HCT116 (cell line): ENCODE data around the gene KIAA0825. TPM values are rescaled to one million over a fixed set of nuclear protein-coding genes. Genes with fewer than 3 reads are reported as not detected.

Source experiments
- ATAC-seq: fragments of 200-7000 bp; cut with Tn5 transposase; 2 replicates; pipeline ENCODE4 v1.9.1; 2020; ENCODE audit warnings: mild to moderate bottlenecking, moderate library complexity
- BruUV-seq: library from RNA; stranded (reverse); fragments of 400-500 nt; replicated peaks from 2 replicates; lab custom pipeline; 2021; lab: Mats Ljungman, UMichigan
- CTCF ChIA-PET: fragments of 300-600 bp; sonication (Branson Sonifier 250); formaldehyde crosslinking; loops from one replicate; lab custom pipeline; 2021; ENCODE audit warnings: antibody characterized with exemption; lab: Charles Lee
- POLR2A ChIA-PET: fragments of 300-600, 350-600 bp; sonication (Branson Sonifier 250); formaldehyde crosslinking; loops from one replicate; lab custom pipeline; 2021; ENCODE audit warnings: antibody characterized with exemption; lab: Charles Lee
- RAD21 ChIA-PET, 2 experiments: fragments of 300-600 bp; sonication (Branson Sonifier 250); formaldehyde crosslinking; loops; one replicate each; lab custom pipeline; 2023; ENCODE audit warnings: low total read pairs in 2 of 2; ENCODE audit not compliant: uncharacterized antibody in 2 of 2, unreplicated experiment in 2 of 2, low non-redundant PET in 1 of 2; lab: Charles Lee
- DNase-seq: peaks from one replicate; pipeline ENCODE4 v3.0.0-alpha.2; 2010; ENCODE audit warnings: low read depth, low spot score
- H2AFZ ChIP-seq: fragments of 200-600 bp; shearing (Covaris generic), sonication (generic); 2 replicates; pipeline ENCODE4 v1.6.1; 2017; ENCODE audit warnings: low read depth, mixed run types, mixed read lengths, antibody characterized with exemption, low read length; ENCODE audit not compliant: poor library complexity, severe bottlenecking
- H3K27ac ChIP-seq: 2 replicates; pipeline ENCODE4 v1.5.1; 2012; ENCODE audit warnings: low read depth, low read length
- H3K27me3 ChIP-seq: fragments of 200-600 bp; sonication (generic); 2 replicates; pipeline ENCODE4 v1.6.1; 2016; ENCODE audit warnings: mixed run types, low read length, mixed read lengths; ENCODE audit not compliant: insufficient read depth
- H3K36me3 ChIP-seq, 2 experiments: fragments of 200-500 bp in 1 of 2; fragments of 200-600 bp in 1 of 2; sonication (Bioruptor generic) in 1 of 2; sonication (generic) in 1 of 2; 2 replicates each; pipeline versions ENCODE4 v1.5.1 to v1.6.1; 2014 to 2016; ENCODE audit warnings: low read length in 2 of 2, inconsistent platforms in 1 of 2, mixed read lengths in 1 of 2, mixed run types in 1 of 2; ENCODE audit not compliant: insufficient read depth in 2 of 2, control insufficient read depth in 1 of 2
- H3K4me1 ChIP-seq, 2 experiments: fragments of 200-600 bp in 1 of 2; sonication (generic) in 1 of 2; 2 replicates each; pipeline versions ENCODE4 v1.5.1 to v1.6.1; 2012 to 2017; ENCODE audit warnings: low read length in 2 of 2, inconsistent platforms in 1 of 2, mild to moderate bottlenecking in 1 of 2, mixed read lengths in 1 of 2, mixed run types in 1 of 2, moderate library complexity in 1 of 2; ENCODE audit not compliant: insufficient read depth in 2 of 2, control insufficient read depth in 1 of 2
- H3K4me2 ChIP-seq: fragments of 200-600 bp; sonication (generic); 2 replicates; pipeline ENCODE4 v1.6.1; 2017; ENCODE audit warnings: mixed run types, low read length, mixed read lengths
- H3K4me3 ChIP-seq, 2 experiments: fragments of 200-600 bp in 1 of 2; sonication (generic) in 1 of 2; replicated peaks in 1 of 2; 2 replicates each; pipeline ENCODE4 v1.5.1; 2011 to 2016; ENCODE audit warnings: low read length in 2 of 2, control low read depth in 1 of 2, low read depth in 1 of 2, mild to moderate bottlenecking in 1 of 2, mixed read lengths in 1 of 2, mixed run types in 1 of 2
- H3K79me2 ChIP-seq: fragments of 200-600 bp; sonication (generic); 2 replicates; pipeline ENCODE4 v1.6.1; 2017; ENCODE audit warnings: mild to moderate bottlenecking, mixed run types, low read length, moderate library complexity, mixed read lengths; ENCODE audit not compliant: insufficient read depth
- H3K9ac ChIP-seq: fragments of 200-600 bp; sonication (generic); 2 replicates; pipeline ENCODE4 v1.6.1; 2016; ENCODE audit warnings: low read length, mixed read lengths
- H3K9me2 ChIP-seq: fragments of 200-600 bp; sonication (generic), shearing (Covaris generic); 2 replicates; pipeline ENCODE4 v1.6.1; 2017; ENCODE audit warnings: mixed run types, mild to moderate bottlenecking, moderate library complexity; ENCODE audit not compliant: insufficient read depth
- H3K9me3 ChIP-seq, 2 experiments: fragments of 200-500 bp in 1 of 2; fragments of 200-600 bp in 1 of 2; sonication (Bioruptor generic) in 1 of 2; sonication (generic) in 1 of 2; 2 replicates each; pipeline ENCODE4 v1.6.1; 2014 to 2017; ENCODE audit warnings: low read length in 2 of 2, mixed read lengths in 2 of 2, inconsistent platforms in 1 of 2, low read depth in 1 of 2, mild to moderate bottlenecking in 1 of 2, mixed run types in 1 of 2, moderate library complexity in 1 of 2; ENCODE audit not compliant: control insufficient read depth in 1 of 2, insufficient read depth in 1 of 2
- H4K20me1 ChIP-seq: fragments of 200-600 bp; sonication (generic), shearing (Covaris generic); 2 replicates; pipeline ENCODE4 v1.6.1; 2017; ENCODE audit warnings: mixed run types, mild to moderate bottlenecking, moderate library complexity; ENCODE audit not compliant: insufficient read depth
- CBX3 ChIP-seq: IDR thresholded peaks from 2 replicates; pipeline ENCODE4 v1.6.1; 2012; ENCODE audit warnings: low read depth
- FOSL1 ChIP-seq: IDR thresholded peaks from 2 replicates; pipeline ENCODE4 v1.6.1; 2012; ENCODE audit warnings: low read depth
- JUND ChIP-seq: IDR thresholded peaks from 2 replicates; pipeline ENCODE4 v1.6.1; 2012
- POLR2AphosphoS5 ChIP-seq: IDR thresholded peaks from 2 replicates; pipeline ENCODE4 v1.6.1; 2011; ENCODE audit warnings: mild to moderate bottlenecking, low read depth, low read length, moderate library complexity
- SP1 ChIP-seq: IDR thresholded peaks from 2 replicates; pipeline ENCODE4 v1.6.1; 2012; ENCODE audit warnings: low read depth
- SRF ChIP-seq: IDR thresholded peaks from 2 replicates; pipeline ENCODE4 v1.6.1; 2012; ENCODE audit warnings: low read depth
- TCF7L2 ChIP-seq: IDR thresholded peaks from 2 replicates; pipeline ENCODE4 v1.7.0; 2011; ENCODE audit warnings: borderline replicate concordance, inconsistent platforms; ENCODE audit not compliant: insufficient read depth, insufficient read length; ENCODE audit errors: extremely low read depth
- ZBTB33 ChIP-seq: IDR thresholded peaks from 2 replicates; pipeline ENCODE4 v1.6.1; 2011; ENCODE audit warnings: mild to moderate bottlenecking, low read length, moderate library complexity; ENCODE audit not compliant: insufficient replicate concordance; ENCODE audit errors: extremely low read depth
- ZFX ChIP-seq: fragments of 450-650 bp; IDR thresholded peaks from 2 replicates; pipeline ENCODE4 v1.6.1; 2017
- ZNF274 ChIP-seq: fragments of 200-500 bp; sonication (Bioruptor generic); IDR thresholded peaks from 2 replicates; pipeline ENCODE4 v1.6.1; 2014; ENCODE audit warnings: mild to moderate bottlenecking, low read depth, low read length, inconsistent platforms
- intact Hi-C: fragments of 100-400 bp; cut with micrococcal nuclease; formaldehyde crosslinking; loops from 2 replicates; pipeline ENCODE4 v1.10.0; 2022
- total RNA-seq: library from RNA; stranded (reverse); gene quantifications from one replicate; pipeline ENCODE4 v1.2.1, GENCODE V29; 2021; ENCODE audit not compliant: unreplicated experiment

KIAA0825 gene
- total RNA-seq, 1 experiment from 2014 or later: 1.4 TPM

- ChIA-PET POLR2A (no interaction called here), RAD21 (no interaction called here)
Measured at GRCh38 chr5:94175912-94176311, 442.5 kb downstream of the KIAA0825 start.

GRCh38 chr5:94174748-94175411 is 443.5 kb downstream of the KIAA0825 start:
- peaks cover 0 to 3% of the 10 kb centered on the region in 2 experiments; a peak in 1 of 4 replicates for H3K4me1 ChIP-seq
- ChIA-PET POLR2A (no interaction called here), RAD21 (no interaction called here), CTCF (no interaction called here)
- DNase-seq: no peak
- H3K9ac ChIP-seq: no peak overlapping the region
- H4K20me1 ChIP-seq: no peaks in the 10 kb centered on the region
- H3K36me3 ChIP-seq: no peaks in the 10 kb centered on the region
- no peaks in the 10 kb centered on the region for H3K9me2 ChIP-seq
- H2AFZ ChIP-seq: no peak overlapping the region
- no peaks in the 10 kb centered on the region for H3K27me3 ChIP-seq
- no peak overlapping the region for H3K27ac ChIP-seq
- H3K4me3 ChIP-seq: no peak overlapping the region
- H3K9me3 ChIP-seq: no peaks in the 10 kb centered on the region
- no TSS peak for BruUV-seq
- intact Hi-C loops: no loop called here
- ATAC-seq: no peak
- no peak overlapping the region for H3K4me2 ChIP-seq
- H3K79me2 ChIP-seq: no peaks in the 10 kb centered on the region
- TF ChIP-seq SRF: no peak
- TF ChIP-seq POLR2AphosphoS5: no peak
- no peak for TF ChIP-seq FOSL1
- no peak for TF ChIP-seq TCF7L2
- no peak for TF ChIP-seq ZBTB33
- no peak for TF ChIP-seq CBX3
- TF ChIP-seq ZNF274: no peak
- no peak for TF ChIP-seq JUND
- TF ChIP-seq SP1: no peak
- TF ChIP-seq ZFX: no peak

More at GRCh38 chr5:94175912-94176311, 442.5 kb downstream of the KIAA0825 start:
- Histone ChIP-seq H3K4me2 (no peak overlapping the region), H3K9me2 (no peaks in the 10 kb centered on the region), H3K79me2 (no peaks in the 10 kb centered on the region), H3K27ac (no peak overlapping the region), H3K27me3 (no peaks in the 10 kb centered on the region), H3K4me3 (no peak overlapping the region), H3K9ac (no peak overlapping the region), H3K36me3 (no peaks in the 10 kb centered on the region), H4K20me1 (no peaks in the 10 kb centered on the region), H3K4me1 (peaks cover 0 to 3% of the 10 kb centered on the region in 2 experiments; a peak in 1 of 4 replicates), H3K9me3 (no peaks in the 10 kb centered on the region), H2AFZ (no peak overlapping the region)
- CTCF ChIA-PET: no interaction called here
- TF ChIP-seq ZBTB33: no peak
- TF ChIP-seq POLR2AphosphoS5: no peak
- TF ChIP-seq FOSL1: no peak
- intact Hi-C loops: no loop called here
- BruUV-seq: no TSS peak
- DNase-seq (no peak), ATAC-seq (no peak)
